Colonic mucosa (tissue), 4 donors: ENCODE results near the gene C1orf105. TPM values are rescaled to one million over a fixed set of nuclear protein-coding genes. Genes with fewer than 3 reads are reported as not detected.

ENCODE experiments used
- DNase-seq: peaks from one replicate; pipeline ENCODE4 v3.0.0-alpha.2; 2020
- H3K27ac ChIP-seq: fragments of 200-600 bp; one replicate; pipeline ENCODE4 v1.8.0; 2021
- H3K27me3 ChIP-seq: fragments of 200-600 bp; one replicate; pipeline ENCODE4 v1.8.0; 2021
- H3K36me3 ChIP-seq: fragments of 200-600 bp; one replicate; pipeline ENCODE4 v1.8.0; 2021
- H3K4me1 ChIP-seq: fragments of 200-600 bp; one replicate; pipeline ENCODE4 v1.8.0; 2021; ENCODE audit warnings: mild to moderate bottlenecking
- H3K4me3 ChIP-seq: fragments of 200-600 bp; one replicate; pipeline ENCODE4 v1.8.0; 2021
- H3K9ac ChIP-seq, 2 donors: one replicate each; pipeline ENCODE4 v1.7.0; 2013; ENCODE audit warnings: control low read depth in 2 of 2, low read depth in 2 of 2, low read length in 2 of 2
- H3K9me3 ChIP-seq: fragments of 200-600 bp; one replicate; pipeline ENCODE4 v1.8.0; 2021
- intact Hi-C: fragments of 100-400 bp; cut with DNase I; formaldehyde crosslinking; loops from one replicate; pipeline ENCODE4 v1.14.1; 2022
- total RNA-seq, 2 donors: library from RNA; stranded (reverse); fragmentation: NEBNext Ultra II Directional in 1 of 2; extraction: Animal tissue kit (Norgen Biotek cat#: 25700) in 1 of 2; gene quantifications; one replicate each; pipeline ENCODE4 v1.2.1, GENCODE V29; 2021
- TF ChIP-seq, protein P1 (sequence below): fragments of 200-600 bp; IDR thresholded peaks from one replicate; pipeline ENCODE4 v1.8.0; 2022; ENCODE audit warnings: antibody characterized with exemption, mild to moderate bottlenecking
- donor health status: healthy.
- donor health status: DM: no; HTN: no; CAD: no.
- donor health status: DM: no; HTN: no; CAD: no.

C1orf105 gene
- total RNA-seq, 2 donors from 2014 or later: not detected

DNA sequence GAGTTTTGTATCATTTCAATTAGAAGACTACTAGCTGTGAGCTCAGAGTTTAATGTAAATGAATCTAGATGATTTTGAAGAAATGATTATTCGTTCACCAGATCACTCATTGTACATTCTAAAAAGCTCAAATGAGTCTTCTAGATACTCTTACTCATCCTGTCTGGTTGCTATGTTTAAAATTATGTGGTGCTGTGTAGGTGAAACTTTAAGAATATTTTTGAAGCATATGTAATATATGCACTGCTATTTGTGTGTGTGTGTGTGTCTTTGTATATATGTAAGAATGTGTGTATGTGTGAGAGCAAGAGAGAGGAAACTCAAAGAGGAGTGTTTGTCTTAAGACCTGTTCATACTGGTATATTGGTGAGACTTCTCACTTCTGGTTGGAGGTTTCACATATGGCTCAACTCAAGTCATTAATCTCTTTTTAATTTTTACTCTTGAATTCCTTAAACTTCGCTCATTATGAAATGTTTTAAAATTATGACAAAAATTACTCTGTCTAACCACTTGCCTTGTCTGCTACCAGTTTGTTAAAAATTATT lies 8.6 kb upstream of the C1orf105 start:
- Histone ChIP-seq H3K4me3 (no peak overlapping the region), H3K4me1 (no peaks in the 10 kb centered on the region), H3K9ac (no peak overlapping the region), H3K27me3 (no peaks in the 10 kb centered on the region), H3K27ac (no peak overlapping the region), H3K9me3 (no peaks in the 10 kb centered on the region), H3K36me3 (no peaks in the 10 kb centered on the region)
- TF ChIP-seq, protein P1, sequence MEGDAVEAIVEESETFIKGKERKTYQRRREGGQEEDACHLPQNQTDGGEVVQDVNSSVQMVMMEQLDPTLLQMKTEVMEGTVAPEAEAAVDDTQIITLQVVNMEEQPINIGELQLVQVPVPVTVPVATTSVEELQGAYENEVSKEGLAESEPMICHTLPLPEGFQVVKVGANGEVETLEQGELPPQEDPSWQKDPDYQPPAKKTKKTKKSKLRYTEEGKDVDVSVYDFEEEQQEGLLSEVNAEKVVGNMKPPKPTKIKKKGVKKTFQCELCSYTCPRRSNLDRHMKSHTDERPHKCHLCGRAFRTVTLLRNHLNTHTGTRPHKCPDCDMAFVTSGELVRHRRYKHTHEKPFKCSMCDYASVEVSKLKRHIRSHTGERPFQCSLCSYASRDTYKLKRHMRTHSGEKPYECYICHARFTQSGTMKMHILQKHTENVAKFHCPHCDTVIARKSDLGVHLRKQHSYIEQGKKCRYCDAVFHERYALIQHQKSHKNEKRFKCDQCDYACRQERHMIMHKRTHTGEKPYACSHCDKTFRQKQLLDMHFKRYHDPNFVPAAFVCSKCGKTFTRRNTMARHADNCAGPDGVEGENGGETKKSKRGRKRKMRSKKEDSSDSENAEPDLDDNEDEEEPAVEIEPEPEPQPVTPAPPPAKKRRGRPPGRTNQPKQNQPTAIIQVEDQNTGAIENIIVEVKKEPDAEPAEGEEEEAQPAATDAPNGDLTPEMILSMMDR: no peak
- intact Hi-C loops: no loop called here
- DNase-seq: no peak

DNA sequence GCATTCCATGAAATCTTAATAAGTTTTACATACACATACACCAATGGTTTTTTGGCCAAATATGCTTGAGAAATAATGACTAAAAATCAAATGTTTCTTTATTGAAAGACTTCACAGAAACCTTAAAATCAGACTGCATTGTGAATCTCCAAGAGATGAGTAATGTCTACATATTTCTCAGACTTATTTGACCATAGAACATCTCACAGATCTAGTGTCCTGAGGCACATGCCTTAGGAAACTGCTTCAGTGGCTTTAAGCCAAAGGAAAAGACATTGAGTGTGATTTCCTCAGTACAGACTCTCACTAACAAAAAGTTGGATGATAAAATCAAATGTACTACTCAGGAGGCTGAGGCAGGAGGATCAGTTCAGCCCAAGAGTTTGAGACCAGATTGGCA lies 6.2 kb upstream of the C1orf105 start:
- H3K36me3 ChIP-seq: no peaks in the 10 kb centered on the region
- DNase-seq: no peak
- H3K27ac ChIP-seq: no peak overlapping the region
- no peaks in the 10 kb centered on the region for H3K4me1 ChIP-seq
- no peaks in the 10 kb centered on the region for H3K9me3 ChIP-seq
- H3K4me3 ChIP-seq: no peak overlapping the region
- TF ChIP-seq, protein P1: no peak
- H3K9ac ChIP-seq: no peak overlapping the region
- intact Hi-C loops: no loop called here
- H3K27me3 ChIP-seq: no peaks in the 10 kb centered on the region

DNA sequence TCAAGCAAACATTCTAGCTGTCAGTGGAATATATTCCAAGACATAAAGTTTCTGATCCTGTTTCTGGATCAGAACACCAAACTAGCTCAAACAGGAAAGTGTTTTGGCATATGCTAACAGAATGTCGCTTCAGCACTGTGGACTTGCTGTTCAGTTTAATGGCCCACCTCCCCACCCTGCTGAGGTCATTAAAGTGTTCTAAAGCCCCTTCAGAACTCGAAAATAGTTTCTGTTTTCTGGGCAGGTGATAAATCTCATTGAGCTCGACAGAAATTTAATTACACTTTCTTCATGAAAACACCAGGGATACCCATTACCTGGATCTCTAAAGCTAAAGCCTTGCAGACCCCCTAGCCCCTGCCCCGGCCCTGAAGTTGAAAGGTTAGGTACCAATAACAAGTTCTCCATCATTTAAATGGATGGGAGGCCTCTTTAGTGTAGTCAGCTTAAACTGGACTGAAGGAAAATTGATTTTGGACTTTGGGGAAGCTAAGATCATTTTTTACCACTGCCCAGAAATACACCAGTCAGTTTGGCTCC lies 3.9 kb upstream of the C1orf105 start:
- Histone ChIP-seq H3K4me3 (no peak overlapping the region), H3K36me3 (no peaks in the 10 kb centered on the region), H3K9ac (no peak overlapping the region), H3K9me3 (no peaks in the 10 kb centered on the region), H3K27me3 (no peaks in the 10 kb centered on the region), H3K27ac (no peak overlapping the region), H3K4me1 (no peaks in the 10 kb centered on the region)
- DNase-seq: no peak
- TF ChIP-seq, protein P1: no peak
- intact Hi-C loops: no loop called here

DNA sequence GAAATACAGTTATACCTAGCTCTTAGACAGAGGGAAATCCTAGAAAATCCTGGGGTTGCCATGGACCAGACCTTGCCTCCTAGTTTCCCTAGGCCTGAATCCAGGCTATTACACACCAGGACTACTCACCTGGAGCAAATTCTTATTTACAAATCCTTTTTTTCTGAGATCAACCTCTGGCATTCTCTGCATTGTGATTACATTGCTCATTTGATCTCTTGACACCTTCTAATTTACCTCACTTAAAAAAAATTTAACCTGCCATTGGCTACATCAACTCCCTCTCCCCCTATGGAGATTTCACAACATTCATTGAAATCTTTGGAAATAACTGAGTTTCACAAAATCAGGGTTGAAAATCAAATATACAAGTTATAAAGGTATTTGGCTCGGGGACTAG lies 2.9 kb upstream of the C1orf105 start:
- no peak for DNase-seq
- Histone ChIP-seq H3K9me3 (no peaks in the 10 kb centered on the region), H3K4me1 (no peaks in the 10 kb centered on the region), H3K4me3 (no peak overlapping the region), H3K9ac (no peak overlapping the region), H3K36me3 (no peaks in the 10 kb centered on the region), H3K27ac (no peak overlapping the region), H3K27me3 (no peaks in the 10 kb centered on the region)
- intact Hi-C loops: no loop called here
- TF ChIP-seq, protein P1: no peak

DNA sequence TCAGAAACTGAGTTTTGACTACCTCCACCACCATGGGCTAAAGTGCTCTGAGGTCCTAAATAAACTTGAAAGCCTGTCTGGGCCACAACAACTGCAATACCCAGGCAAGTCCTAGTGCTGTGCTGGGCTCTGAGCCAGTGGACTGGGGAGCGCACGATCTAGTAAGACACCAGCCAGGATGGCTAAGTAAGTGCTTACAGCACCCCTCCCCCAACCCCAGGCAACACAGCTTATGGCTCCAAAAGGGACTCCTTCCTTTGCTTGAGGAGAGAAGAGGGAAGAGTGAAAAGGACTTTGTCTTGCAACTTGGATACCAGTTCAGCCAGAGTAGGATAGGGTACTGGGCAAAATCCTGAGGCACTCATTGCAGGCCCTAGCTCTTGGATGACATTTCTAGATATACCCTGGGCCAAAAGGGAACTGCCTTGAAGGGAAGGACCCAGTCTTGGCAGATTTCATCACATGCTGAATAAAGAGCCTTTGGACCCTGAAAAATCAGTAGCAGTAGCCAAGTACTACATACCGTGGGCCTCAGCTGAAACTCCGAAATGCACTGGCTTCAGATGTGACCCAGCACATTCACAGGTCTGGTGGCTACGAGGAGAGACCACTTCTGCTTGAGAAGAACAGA lies 1.6 kb downstream of the C1orf105 start:
- no peaks in the 10 kb centered on the region for H3K4me1 ChIP-seq
- intact Hi-C loops: no loop called here
- H3K27me3 ChIP-seq: no peaks in the 10 kb centered on the region
- no peak for DNase-seq
- H3K36me3 ChIP-seq: no peaks in the 10 kb centered on the region
- no peak overlapping the region for H3K27ac ChIP-seq
- H3K9ac ChIP-seq: no peak overlapping the region
- no peak overlapping the region for H3K4me3 ChIP-seq
- H3K9me3 ChIP-seq: no peaks in the 10 kb centered on the region
- TF ChIP-seq, protein P1: no peak
